ENCODE measurements around the gene KLRB1.

- no peak for TF ChIP-seq CTCF (optimal IDR thresholded peaks at IDR 0.05 in 1 of 3, IDR thresholded peaks at IDR 0.05 in 1 of 3, conservative IDR thresholded peaks at IDR 0.05 in 1 of 3; ENCODE audit: extremely low read depth in 1 of 3, insufficient read depth in 2 of 3, low read length in 3 of 3)
- TF ChIP-seq EZH2 (IDR thresholded peaks at IDR 0.05; ENCODE audit: low read length): no peak
These were observed 41.2 kb upstream of the KLRB1 start for GRCh38 chr12:9648701-9649531.
